MCF 10A (cell line): ENCODE data around the gene ECHDC3. TPM values are rescaled to one million over a fixed set of nuclear protein-coding genes. Genes with fewer than 3 reads are reported as not detected.

Experiments
- BruUV-seq: library from RNA; stranded (reverse); fragments of 400-500 nt; replicated peaks from 2 replicates; lab custom pipeline; 2021; lab: Mats Ljungman, UMichigan
- CTCF ChIA-PET: fragments of 300-600 bp; sonication (Branson Sonifier 250); formaldehyde crosslinking; extraction: SDS; loops from one replicate; lab custom pipeline; 2021; ENCODE audit warnings: antibody characterized with exemption, inconsistent platforms; lab: Yijun Ruan, JAX
- POLR2A ChIA-PET: fragments of 300-600, 350-650 bp; sonication (Branson Sonifier 250); formaldehyde crosslinking; extraction: SDS; loops from one replicate; lab custom pipeline; 2020; ENCODE audit warnings: antibody characterized with exemption, inconsistent platforms; lab: Yijun Ruan, JAX
- DNase-seq: peaks from one replicate; pipeline ENCODE4 v3.0.0-alpha.2; 2018; ENCODE audit not compliant: unreplicated experiment
- H3K27ac Mint-ChIP-seq: one replicate; pipeline ENCODE4 v1.8.0; 2022; ENCODE audit warnings: mild to moderate bottlenecking, low read depth, mixed read lengths; ENCODE audit not compliant: unreplicated experiment
- H3K27me3 Mint-ChIP-seq: one replicate; pipeline ENCODE4 v1.8.0; 2022; ENCODE audit warnings: mixed read lengths; ENCODE audit not compliant: insufficient read depth, unreplicated experiment
- H3K36me3 Mint-ChIP-seq: one replicate; pipeline ENCODE4 v1.8.0; 2022; ENCODE audit warnings: mild to moderate bottlenecking, moderate library complexity, mixed read lengths; ENCODE audit not compliant: insufficient read depth, unreplicated experiment
- H3K4me1 Mint-ChIP-seq: one replicate; pipeline ENCODE4 v1.8.0; 2022; ENCODE audit warnings: mixed read lengths; ENCODE audit not compliant: insufficient read depth, unreplicated experiment
- H3K4me3 Mint-ChIP-seq: one replicate; pipeline ENCODE4 v1.8.0; 2022; ENCODE audit warnings: mild to moderate bottlenecking, moderate library complexity, mixed read lengths; ENCODE audit not compliant: unreplicated experiment
- H3K9me3 Mint-ChIP-seq: one replicate; pipeline ENCODE4 v1.8.0; 2022; ENCODE audit warnings: mixed read lengths; ENCODE audit not compliant: unreplicated experiment
- CTCF ChIP-seq: fragments of 200-600 bp; IDR thresholded peaks from one replicate; pipeline ENCODE4 v1.8.0; 2022; ENCODE audit warnings: antibody characterized with exemption, mild to moderate bottlenecking; ENCODE audit not compliant: unreplicated experiment
- intact Hi-C: fragments of 100-400 bp; cut with micrococcal nuclease; formaldehyde crosslinking; loops from 2 replicates; pipeline ENCODE4 v1.14.1; 2022
- total RNA-seq: library from RNA; stranded (reverse); gene quantifications from 2 replicates; pipeline ENCODE4 v1.2.3, GENCODE V29; 2022

Gene ECHDC3
- total RNA-seq, 1 experiment from 2014 or later: 25.5 TPM

GRCh38 chr10:11713186-11713743 is 28.9 kb upstream of the ECHDC3 start:
- POLR2A ChIA-PET: no interaction called here
- Mint-ChIP-seq H3K27ac (no peak overlapping the region), H3K4me1 (no peaks in the 10 kb centered on the region), H3K4me3 (no peak overlapping the region), H3K27me3 (peaks cover 11% of the 10 kb centered on the region), H3K9me3 (no peaks in the 10 kb centered on the region), H3K36me3 (no peaks in the 10 kb centered on the region)
- no peak for TF ChIP-seq CTCF
- no peak for DNase-seq
- no TSS peak for BruUV-seq
- CTCF ChIA-PET: no interaction called here
- intact Hi-C loops: no loop called here

- no peak overlapping the region for H3K4me3 Mint-ChIP-seq
- no peaks in the 10 kb centered on the region for H3K36me3 Mint-ChIP-seq
Measured at GRCh38 chr10:11713963-11714362, 28.2 kb upstream of the ECHDC3 start.

GRCh38 chr10:11714750-11715365 is 27.3 kb upstream of the ECHDC3 start:
- Mint-ChIP-seq H3K9me3 (no peaks in the 10 kb centered on the region), H3K4me3 (no peak overlapping the region), H3K27ac (no peak overlapping the region), H3K4me1 (no peaks in the 10 kb centered on the region), H3K27me3 (peaks cover 11% of the 10 kb centered on the region), H3K36me3 (no peaks in the 10 kb centered on the region)
- no TSS peak for BruUV-seq
- POLR2A ChIA-PET: no interaction called here
- intact Hi-C loops: no loop called here
- DNase-seq: no peak
- TF ChIP-seq CTCF: no peak
- CTCF ChIA-PET: interaction anchor here (0.7 to 1.6 kb wide), 4 partner anchors 10 to 39 kb away, joined by 3 to 5 read pairs (median 4); no protein-coding TSS in a partner anchor

More at GRCh38 chr10:11713963-11714362, 28.2 kb upstream of the ECHDC3 start:
- POLR2A ChIA-PET: no interaction called here
- intact Hi-C loops: no loop called here
- CTCF ChIA-PET: interaction anchor here (0.7 kb wide), 1 partner anchor 38 kb away, joined by 4 read pairs; no protein-coding TSS in a partner anchor
- Mint-ChIP-seq H3K4me1 (no peaks in the 10 kb centered on the region), H3K27ac (no peak overlapping the region), H3K27me3 (peaks cover 11% of the 10 kb centered on the region), H3K9me3 (no peaks in the 10 kb centered on the region)
- no TSS peak for BruUV-seq
- no peak for DNase-seq
- TF ChIP-seq CTCF: no peak

- DNase-seq: no peak
- ChIA-PET CTCF (interaction anchor here (1.1 to 1.6 kb wide), 3 partner anchors 11 to 200 kb away, joined by 3 to 4 read pairs (median 3); no protein-coding TSS in a partner anchor), POLR2A (no interaction called here)
- no peak for TF ChIP-seq CTCF
- H3K27ac Mint-ChIP-seq: no peak overlapping the region
- BruUV-seq: no TSS peak
- no peaks in the 10 kb centered on the region for H3K4me1 Mint-ChIP-seq
- intact Hi-C loops: no loop called here
- H3K4me3 Mint-ChIP-seq: no peak overlapping the region
- H3K36me3 Mint-ChIP-seq: no peaks in the 10 kb centered on the region
- peaks cover 11% of the 10 kb centered on the region for H3K27me3 Mint-ChIP-seq
- H3K9me3 Mint-ChIP-seq: no peaks in the 10 kb centered on the region
Measured at GRCh38 chr10:11715815-11716494, 26.2 kb upstream of the ECHDC3 start.
